EL (cell line): Measurements from ENCODE around the gene RPS2.
A peak's percentile ranks its signal among the peaks of the same experiment; 100 is the strongest.

ENCODE experiments used
- DNase-seq: peaks from one replicate; pipeline ENCODE4 v3.0.0-alpha.2; 2016

Gene RPS2

DNA sequence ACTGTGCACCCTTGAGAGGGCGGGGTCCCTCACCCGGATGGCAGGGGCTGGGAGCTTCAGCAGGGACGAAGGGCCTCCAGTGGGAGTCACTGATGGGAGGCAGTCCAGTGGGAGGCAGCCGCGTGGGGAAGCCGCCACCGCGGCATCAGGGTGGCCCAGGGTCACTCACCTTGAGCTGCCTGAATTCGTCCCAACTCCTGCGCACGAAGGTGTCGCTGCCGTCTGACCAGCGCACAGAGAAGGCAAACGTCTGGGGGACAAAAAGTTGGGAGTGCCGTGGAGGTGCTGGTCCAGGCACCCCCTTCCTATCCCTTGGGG lies 16.1 kb upstream of the RPS2 start:
- DNase-seq: no peak

GRCh38 chr16:1980030-1980769 lies 15.6 kb upstream of the RPS2 start:
- no peak for DNase-seq

DNA sequence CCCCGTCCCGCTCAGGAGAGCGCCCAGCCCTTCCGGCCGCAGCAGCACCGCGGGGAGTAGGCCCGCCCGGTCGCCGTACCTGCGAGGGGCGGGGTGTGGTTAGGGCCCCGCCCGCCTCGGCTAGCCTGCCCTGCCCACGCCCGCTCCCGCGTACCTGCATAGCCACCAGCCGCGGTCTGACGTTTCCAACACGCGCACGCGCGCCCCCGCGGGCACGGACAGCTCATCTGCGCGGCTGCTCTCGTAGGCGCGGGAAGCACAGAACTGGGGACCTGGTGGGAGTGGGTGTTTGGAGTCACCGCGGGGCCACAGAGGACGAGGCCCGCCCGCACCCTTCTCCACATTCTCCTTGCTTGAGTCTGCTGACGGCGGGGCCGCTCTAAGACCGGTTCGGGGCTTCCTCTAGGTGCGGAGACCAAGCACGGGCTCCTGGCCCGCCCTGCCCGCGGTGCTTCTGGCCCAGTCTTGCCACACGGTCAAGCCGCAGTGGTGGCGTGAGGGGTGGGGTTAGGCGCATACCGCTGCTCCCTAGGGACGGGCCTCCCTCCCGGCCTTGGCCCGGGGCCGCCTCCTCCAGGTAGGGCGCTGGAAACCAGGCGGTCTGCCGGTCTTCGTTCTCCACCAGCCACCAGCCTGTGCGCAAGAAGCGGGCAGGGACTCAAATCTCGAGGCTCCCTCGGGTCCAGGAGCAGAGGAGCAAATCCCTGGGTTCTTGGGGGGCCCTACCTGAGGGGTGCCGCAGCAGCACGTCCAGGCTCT lies 14.8 kb upstream of the RPS2 start:
- no peak for DNase-seq

- no peak for DNase-seq
Observed at GRCh38 chr16:1978476-1979120, 14.0 kb upstream of the RPS2 start.

- DNase-seq: no peak
Observed at GRCh38 chr16:1977875-1978268, 13.2 kb upstream of the RPS2 start.

- no peak for DNase-seq
Observed at GRCh38 chr16:1976951-1977874, 12.6 kb upstream of the RPS2 start.

DNA sequence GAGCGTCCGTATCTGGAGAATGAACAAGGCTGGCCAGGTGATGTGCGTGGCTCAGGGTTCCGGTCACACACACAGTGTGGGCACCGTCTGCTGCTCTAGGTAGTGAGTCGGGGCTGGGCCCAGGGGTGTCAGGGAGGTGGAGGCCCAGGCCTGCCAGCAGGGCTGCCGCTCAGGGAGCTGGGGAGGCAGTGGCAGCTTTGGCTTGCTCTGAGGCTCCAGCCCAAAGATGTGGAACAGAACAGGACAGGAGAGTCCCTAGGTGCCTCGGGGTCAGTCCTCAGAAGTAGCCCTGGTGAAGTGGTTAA lies 11.5 kb upstream of the RPS2 start:
- DNase-seq: no peak

DNA sequence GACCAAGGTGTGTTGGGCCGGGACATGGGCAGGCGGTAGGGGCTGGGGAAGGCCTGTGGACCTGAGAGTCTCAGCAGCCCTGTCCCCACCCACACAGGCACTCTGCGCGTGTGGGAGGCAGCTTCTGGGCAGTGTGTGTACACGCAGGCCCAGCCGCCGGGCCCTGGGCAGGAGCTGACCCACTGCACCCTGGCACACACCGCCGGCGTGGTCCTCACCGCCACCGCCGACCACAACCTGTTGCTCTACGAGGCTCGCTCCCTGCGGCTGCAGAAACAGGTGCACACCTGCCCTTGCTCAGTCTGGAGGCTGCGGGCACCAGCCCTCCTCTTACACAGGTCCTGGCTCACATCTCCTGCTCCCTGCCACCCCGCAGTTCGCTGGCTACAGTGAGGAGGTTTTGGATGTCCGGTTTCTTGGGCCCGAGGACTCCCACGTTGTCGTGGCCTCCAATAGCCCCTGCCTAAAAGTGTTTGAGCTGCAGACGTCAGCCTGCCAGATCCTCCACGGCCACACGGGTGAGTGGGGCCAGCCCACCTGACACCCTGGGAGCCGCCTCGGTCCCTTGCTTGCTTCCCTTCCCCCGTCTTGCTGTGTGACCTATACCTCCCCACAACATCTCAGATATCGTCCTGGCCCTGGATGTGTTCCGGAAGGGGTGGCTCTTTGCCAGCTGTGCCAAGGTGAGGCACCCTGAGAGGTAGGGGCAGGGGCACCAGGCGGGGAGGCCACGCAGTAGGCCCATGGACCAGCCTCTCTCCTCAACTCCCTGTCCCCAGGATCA lies 11.0 kb upstream of the RPS2 start:
- no peak for DNase-seq

DNA sequence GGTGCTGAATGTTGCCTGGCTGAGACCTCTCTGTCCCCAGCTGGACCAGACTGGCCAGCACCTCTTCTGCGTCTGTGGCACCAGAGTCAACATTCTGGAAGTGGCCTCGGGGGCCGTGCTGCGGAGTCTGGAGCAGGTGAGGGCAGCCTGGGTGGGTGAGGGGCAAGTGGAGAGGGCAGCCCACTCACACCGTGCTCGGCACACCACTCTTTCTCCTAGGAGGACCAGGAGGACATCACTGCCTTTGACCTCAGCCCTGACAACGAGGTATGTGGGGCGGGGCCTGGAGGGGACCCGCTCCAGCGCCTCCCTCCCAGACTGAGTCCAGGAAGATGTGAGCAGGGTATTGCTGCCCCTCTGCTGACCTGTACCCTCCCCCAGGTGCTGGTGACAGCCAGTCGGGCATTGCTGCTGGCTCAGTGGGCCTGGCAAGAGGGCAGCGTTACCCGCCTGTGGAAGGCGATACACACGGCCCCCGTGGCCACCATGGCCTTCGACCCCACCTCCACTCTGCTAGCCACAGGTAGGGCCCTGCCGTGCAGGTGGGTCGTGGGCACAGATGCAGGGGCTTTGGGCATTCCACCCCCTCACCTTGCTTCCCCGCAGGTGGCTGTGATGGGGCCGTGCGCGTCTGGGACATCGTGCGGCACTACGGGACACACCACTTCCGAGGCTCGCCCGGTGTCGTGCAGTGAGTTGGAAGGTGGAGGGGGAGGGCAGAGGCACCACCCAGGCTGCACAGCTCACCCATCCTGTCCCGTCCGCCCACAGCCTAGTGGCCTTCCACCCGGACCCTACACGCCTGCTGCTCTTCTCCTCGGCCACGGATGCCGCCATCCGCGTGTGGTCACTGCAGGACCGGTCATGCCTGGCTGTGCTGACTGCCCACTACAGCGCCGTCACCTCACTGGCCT lies 9.8 kb upstream of the RPS2 start:
- DNase-seq: no peak

- DNase-seq: no peak
Observed at GRCh38 chr16:1973461-1974156, 9.0 kb upstream of the RPS2 start.

- DNase-seq: no peak
Observed at GRCh38 chr16:1972490-1972877, 7.9 kb upstream of the RPS2 start.

- peak; percentile 94 for DNase-seq
Observed at GRCh38 chr16:1971796-1972489, 7.3 kb upstream of the RPS2 start, which contains the start of gene TBL3. TSS of gene TBL3 (plus strand) at chr16:1972053. CDS start at chr16:1972165, 112 bp downstream.

- DNase-seq: no peak
Observed at GRCh38 chr16:1968146-1968953, 3.7 kb upstream of the RPS2 start.

GRCh38 chr16:1966460-1966859 lies 1.8 kb upstream of the RPS2 start, which contains the start of gene RNF151:
TSS of gene RNF151 (plus strand) at chr16:1966856. CDS start at chr16:1966882, 26 bp downstream.
- no peak for DNase-seq

DNA sequence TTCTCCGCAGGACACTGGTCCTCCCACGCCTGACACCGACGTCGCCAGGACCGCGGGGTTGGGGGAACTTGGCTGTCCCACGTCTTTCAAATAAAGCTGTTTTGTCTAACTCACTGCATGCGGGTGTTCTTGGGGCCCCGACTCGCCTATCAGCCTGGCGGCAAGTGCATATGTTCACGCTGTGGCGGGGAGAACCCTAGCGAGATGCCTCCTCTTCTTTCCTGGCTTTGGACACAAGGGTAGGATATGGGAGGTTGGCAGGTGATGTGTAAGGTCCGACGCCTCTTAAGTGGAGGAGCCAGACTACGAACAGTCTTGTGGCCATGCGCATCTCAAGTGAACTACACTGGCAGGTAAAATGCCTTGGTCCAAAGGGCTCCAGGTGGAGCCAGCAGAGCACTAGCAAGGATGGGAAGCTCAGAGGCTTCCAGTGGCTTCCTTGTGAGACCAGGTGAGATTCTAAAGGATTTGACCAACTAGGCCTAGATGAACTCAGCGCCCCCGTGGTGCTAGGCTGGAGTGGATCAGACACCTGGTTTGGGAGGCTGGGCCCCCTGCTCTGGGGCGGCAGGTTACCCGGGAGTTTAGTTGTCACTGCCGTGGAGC lies 873 bp upstream of the RPS2 start:
- DNase-seq: no peak

GRCh38 chr16:1963806-1964505 lies 670 bp downstream of the RPS2 start:
- DNase-seq: no peak
